Daoy (cell line): ENCODE results near the gene TRIO. TPM values are rescaled to one million over a fixed set of nuclear protein-coding genes. Genes with fewer than 3 reads are reported as not detected.

ENCODE experiments used
- DNase-seq: peaks from one replicate; pipeline ENCODE4 v3.0.0-alpha.2; 2015; ENCODE audit warnings: low read depth
- total RNA-seq: library from RNA; depleted of rRNA; stranded (reverse); fragments of >200 nt; shearing (Covaris generic); gene quantifications from 2 replicates; pipeline ENCODE4 v1.2.3, GENCODE V29; 2014

TRIO gene
- total RNA-seq, 1 experiment from 2014 or later = 112 TPM

DNA sequence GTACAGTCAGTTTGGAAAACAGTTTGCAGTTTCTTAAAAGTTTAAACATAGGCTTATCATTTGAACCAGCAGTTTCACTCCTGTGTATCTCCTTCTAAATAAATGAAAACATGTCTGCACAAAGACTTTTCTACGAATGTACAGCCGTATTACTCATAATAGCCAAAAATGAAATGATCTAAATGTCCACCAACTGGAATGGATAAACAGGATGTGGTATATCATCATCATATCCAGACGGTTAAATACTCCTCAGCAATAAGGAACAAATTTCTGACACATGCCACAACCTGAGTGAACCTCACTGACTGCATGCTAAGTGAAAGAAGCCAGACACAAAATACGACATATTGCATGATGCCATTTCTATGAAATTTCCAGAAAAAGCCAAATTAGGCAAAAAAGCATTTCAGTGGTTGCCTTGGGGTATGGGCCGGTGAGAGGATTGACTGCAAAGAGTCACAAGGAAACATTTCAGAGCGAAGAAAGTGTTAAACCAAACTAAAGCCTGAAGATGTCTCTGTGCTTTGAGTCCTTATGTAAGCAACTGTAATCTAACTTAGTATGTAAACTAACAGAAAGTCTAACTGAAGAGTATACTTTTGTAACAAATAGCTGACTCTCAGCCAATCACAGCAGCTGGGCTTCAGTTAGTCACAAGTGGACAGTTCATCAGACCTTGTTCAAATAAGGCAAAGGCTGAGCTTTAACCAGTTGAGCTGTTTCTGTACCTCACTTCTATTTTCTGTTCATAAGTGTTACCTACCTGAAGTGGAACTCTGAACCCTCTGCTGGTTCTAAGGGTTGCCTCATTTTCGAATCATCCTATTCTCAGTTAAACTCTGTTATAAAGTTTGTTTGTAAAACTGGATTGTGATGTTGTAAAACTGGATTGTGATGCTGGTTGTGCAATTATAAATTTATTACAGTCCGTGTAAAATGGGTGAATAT is 65.2 kb downstream of the TRIO start:
- DNase-seq = peak; percentile 67

- no peak for DNase-seq
These were observed 66.2 kb downstream of the TRIO start for GRCh38 chr5:14209222-14209822.

- no peak for DNase-seq
These were observed 66.7 kb downstream of the TRIO start for GRCh38 chr5:14209836-14210235.

- DNase-seq = no peak
These were observed 67.6 kb downstream of the TRIO start for GRCh38 chr5:14210729-14211128.

DNA sequence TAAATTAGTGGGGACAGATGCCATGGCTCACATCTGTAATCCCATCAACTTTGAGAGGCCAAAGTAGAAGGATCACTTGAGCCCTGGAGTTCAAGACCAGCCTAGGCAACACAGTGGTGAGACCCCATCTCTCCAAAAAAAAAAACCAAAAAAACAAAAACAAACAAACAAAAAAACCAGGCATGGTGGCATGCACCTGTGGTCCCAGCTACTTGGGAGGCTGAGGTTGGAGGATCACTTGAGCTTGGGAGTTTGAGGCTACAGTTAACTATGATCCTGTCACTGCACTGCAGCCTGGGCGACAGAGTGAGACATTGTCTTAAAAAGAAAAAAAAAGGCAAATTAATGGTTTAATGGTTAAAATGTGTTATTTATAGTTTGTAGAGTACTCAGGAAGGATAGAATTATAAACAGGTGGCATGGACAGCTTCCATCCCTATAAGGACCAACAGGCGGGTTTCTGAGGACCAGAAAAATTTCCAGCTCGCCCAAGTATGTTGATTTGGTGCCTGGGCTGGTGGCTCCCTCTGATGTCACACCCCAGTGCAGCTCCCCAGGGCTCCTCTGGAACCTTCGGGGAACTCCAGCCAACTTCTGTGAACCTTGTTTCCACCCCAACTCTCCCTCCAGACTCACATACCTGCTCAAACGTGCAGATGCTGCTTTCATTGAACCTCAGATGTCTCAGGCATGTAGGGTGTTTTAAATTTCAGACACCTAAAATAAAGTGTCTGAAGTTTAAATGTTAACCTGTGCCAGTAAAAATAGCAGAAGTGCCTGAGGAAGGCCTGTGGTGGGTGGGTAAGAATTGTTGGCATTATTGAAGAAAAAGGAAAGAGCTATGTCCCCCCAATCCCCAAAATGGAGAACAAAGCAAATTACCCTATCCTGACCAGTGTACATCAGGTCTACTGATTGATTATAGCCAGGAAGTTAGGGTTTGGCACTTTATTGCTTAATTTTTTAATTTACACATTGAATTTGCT is 69.0 kb downstream of the TRIO start:
- no peak for DNase-seq

GRCh38 chr5:14212838-14213237 is 69.7 kb downstream of the TRIO start:
- no peak for DNase-seq

GRCh38 chr5:14213253-14213652 is 70.1 kb downstream of the TRIO start:
- DNase-seq = no peak

- DNase-seq = no peak
These were observed 70.9 kb downstream of the TRIO start for GRCh38 chr5:14213813-14214585.

GRCh38 chr5:14215901-14216300 is 72.8 kb downstream of the TRIO start:
- no peak for DNase-seq

DNA sequence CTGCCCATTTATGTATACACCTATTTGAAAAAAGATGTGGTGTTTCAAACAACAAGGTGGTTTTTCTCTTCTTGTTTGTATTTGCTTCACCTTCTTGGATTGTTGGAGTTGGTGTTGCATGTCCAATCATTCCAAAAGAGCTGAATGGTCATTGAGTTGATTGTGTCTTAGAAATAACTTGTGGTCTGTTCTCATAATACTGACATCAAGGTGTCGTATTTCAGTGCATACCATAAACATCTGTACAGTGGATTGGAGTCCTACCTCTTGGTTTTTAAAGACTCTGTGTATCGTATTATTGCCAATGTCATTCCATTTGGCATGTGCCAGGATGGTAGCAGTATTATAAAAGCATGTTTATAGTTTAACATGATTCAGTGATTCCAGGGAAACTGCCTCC is 73.2 kb downstream of the TRIO start:
- DNase-seq = no peak

DNA sequence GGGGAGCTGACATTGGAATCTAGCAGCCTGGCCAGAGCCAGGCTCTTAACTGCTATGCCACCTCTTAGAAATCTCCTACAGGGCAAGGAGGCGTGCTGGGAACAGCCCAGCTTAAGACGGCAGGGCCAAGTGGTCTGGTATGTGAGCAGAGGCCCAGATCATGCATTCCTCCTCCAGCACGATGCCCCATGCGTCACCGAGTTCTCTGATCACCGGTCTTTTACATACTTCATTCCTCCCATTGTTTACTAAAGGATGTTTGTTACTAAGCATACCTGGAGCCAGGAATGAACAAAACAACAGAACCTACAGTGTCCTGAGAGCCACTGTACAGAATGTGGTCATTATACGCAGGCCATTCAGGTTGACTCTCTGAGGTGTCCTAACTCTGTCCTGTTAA is 73.8 kb downstream of the TRIO start:
- DNase-seq = no peak

GRCh38 chr5:14217587-14217986 is 74.4 kb downstream of the TRIO start:
- DNase-seq = no peak

DNA sequence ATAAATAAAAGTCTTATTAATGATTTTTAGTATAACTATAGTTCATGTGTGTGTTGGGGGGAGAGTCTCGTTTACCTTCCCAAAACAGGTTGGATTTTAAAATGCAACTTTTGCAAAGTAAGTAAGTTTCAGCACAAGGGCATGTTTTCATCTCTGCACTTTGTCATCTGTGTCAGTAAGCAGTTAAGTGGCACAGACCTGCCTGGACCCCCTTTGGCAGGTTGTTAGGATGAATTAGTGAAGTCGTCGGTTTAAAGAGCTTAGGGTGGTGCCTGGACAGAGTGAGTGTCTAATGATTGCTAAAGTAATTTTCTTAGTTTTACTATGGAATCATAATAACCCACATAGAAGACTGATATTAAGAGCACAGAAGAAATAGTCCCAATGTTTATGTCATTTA is 74.9 kb downstream of the TRIO start:
- DNase-seq = no peak

GRCh38 chr5:14218480-14218879 is 75.3 kb downstream of the TRIO start:
- DNase-seq = no peak

DNA sequence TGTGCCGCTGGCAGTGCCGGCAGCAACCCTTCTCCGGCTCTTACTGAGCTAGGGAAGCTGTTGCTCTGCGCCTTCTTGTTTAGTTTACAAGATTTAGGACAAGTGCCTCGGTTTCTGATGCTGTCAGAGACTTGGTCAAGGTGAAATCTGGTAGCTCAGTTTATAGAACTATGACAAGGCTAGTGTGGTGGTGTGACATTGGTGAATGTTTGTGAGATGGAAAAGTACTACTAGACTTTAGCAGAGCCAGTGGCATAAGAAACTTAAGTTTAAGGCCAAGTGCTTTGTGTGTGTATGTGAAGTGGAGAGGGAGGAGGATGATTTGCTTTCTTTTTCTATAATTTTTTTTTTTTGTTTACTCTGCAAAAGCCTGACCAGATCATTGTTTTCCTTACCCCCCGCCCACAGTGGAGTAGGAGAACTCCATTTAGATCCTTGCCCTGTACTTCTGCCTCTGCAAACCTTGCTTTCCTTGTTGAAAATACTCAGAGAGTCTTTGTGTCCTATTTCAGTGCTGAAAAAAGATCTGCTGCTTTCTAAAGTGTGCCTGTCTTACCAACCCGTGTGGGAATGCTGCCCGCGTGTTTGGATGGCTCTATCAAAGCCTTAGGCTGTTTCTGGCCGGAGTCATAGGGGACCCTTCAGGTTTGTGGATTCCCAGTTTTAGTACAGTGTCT is 75.9 kb downstream of the TRIO start:
- peak; percentile 44 for DNase-seq

- no peak for DNase-seq
These were observed 76.8 kb downstream of the TRIO start for GRCh38 chr5:14219800-14220512.

DNA sequence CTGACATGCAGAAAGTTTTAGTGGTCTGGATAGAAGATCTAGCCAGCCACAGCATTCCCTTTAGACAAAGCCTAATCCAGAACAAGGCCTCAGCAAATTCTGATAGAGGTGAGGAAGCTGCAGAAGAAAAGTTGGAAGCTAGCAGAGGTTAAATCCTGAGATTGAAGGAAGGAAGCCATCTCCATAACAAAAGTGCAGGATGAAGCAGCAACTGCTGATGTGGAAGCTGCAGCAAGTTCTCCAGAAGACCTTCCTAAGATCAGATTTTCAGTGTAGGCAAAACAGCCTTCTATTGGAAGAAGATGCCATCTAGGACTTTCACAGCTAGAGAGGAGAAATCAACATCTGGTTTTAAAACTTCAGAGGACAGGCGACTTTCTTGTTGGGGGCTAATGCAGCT is 77.5 kb downstream of the TRIO start:
- DNase-seq = no peak

DNA sequence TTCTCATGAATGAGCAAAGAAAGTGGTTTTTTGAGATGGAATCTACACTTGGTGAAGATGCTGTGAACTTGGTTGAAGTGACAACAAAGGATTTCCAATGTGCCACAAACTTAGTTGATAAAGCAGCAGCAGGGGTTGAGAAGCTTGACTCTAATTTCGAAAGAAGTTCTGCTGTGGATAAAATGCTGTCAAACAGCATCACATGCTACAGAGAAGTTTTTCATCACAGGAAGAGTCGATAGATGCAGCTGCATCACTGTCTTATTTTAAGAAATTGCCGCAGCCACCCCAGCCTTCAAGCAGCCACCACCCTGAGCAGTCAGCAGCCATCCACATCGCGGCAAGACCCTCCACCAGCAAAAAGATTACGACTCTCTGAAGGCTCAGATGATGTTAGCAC is 78.6 kb downstream of the TRIO start:
- DNase-seq = no peak

GRCh38 chr5:14222206-14222605 is 79.1 kb downstream of the TRIO start:
- DNase-seq = no peak

DNA sequence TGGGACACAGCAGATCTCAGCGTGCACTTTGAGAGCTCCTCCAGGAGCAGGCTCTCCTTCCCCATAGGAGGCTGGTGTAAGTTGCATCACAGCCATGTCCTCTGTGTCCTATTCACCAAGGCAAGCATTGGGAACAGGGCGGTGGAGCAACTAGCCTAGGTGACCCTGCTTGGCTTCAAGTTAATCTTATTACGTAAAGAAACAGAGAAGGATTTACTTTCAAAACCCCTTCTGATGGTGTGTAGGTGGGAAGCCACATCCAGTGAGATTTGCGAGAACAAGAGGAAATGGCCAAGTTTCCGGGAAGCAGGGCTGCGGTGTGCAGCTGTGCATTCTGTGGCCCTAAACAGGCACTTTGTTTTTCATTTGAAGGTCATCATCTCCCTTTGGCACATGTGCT is 80.2 kb downstream of the TRIO start:
- DNase-seq = no peak
